ENCODE data around the gene VCX3A.
"Not testable (repeated sequence)": the region's sequence is repeated elsewhere in the genome, so short reads cannot be mapped to it uniquely, and the experiment has no call there.

- not testable (repeated sequence) for TF ChIP-seq REST (IDR thresholded peaks at IDR 0.05; ENCODE audit: low read depth); RAD21 (IDR thresholded peaks at IDR 0.05; ENCODE audit: low read depth); YY1 (IDR thresholded peaks at IDR 0.05; ENCODE audit: low read depth); TAF1 (IDR thresholded peaks at IDR 0.05; ENCODE audit: low read depth); FOXM1 (IDR thresholded peaks at IDR 0.05; ENCODE audit: borderline replicate concordance, low read depth); CEBPB (IDR thresholded peaks at IDR 0.05); EP300 (IDR thresholded peaks at IDR 0.05; ENCODE audit: borderline replicate concordance); USF1 (IDR thresholded peaks at IDR 0.05); EGR1 (IDR thresholded peaks at IDR 0.05); NFIC (IDR thresholded peaks at IDR 0.05); TCF12 (IDR thresholded peaks at IDR 0.05; ENCODE audit: low read depth); CREB1 (IDR thresholded peaks at IDR 0.05; ENCODE audit: low read depth)
- TF ChIP-seq, protein P1, sequence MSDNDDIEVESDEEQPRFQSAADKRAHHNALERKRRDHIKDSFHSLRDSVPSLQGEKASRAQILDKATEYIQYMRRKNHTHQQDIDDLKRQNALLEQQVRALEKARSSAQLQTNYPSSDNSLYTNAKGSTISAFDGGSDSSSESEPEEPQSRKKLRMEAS (IDR thresholded peaks at IDR 0.05), result not testable (repeated sequence)
These were observed at the start of gene VCX3A for GRCh38 chrX:6535018-6535417.

Measured in Ishikawa (cell line).